Measurements from ENCODE around the gene AP3B1. TPM values are rescaled to one million over a fixed set of nuclear protein-coding genes. Genes with fewer than 3 reads are reported as not detected.

AP3B1 gene
- total and polyA plus RNA-seq, 2 donors (not counting 3 experiments of a cell fraction or from before 2014, with no cell fraction given) = 31.6 to 46.7 TPM

GRCh38 chr5:78234804-78235203 is 59.7 kb downstream of the AP3B1 start:
- H3K4me3 ChIP-seq (replicated peaks in 1 of 3; ENCODE audit: insufficient read depth in 1 of 3, low read depth in 1 of 3, low read length in 3 of 3) = no peak overlapping the region
- dilution Hi-C loops (cut with MboI; ENCODE audit: extremely low pct_ligation_motif_present, low sequenced_read_pairs) = no loop called here
- DNase-seq (ENCODE audit: low read depth, low spot score) (no peak), FAIRE-seq (no peak)
- peaks cover 7% of the 10 kb centered on the region for H3K79me2 ChIP-seq (ENCODE audit: control insufficient read depth, insufficient read depth, low read length)
- no peaks in the 10 kb centered on the region for H3K9me3 ChIP-seq (replicated peaks; ENCODE audit: control insufficient read depth, insufficient read depth, low read length)
- no TSS peak for BruUV-seq (replicated peaks)
- POLR2A ChIA-PET = no interaction called here
- CTCF ChIA-PET = interaction anchor here (1.1 kb wide), 1 partner anchor 11 kb away, joined by 5 read pairs; no protein-coding TSS in a partner anchor
- H3K27ac ChIP-seq (ENCODE audit: insufficient read depth, low read depth, low read length) = no peak overlapping the region
- intact Hi-C loops (cut with micrococcal nuclease) = no loop called here
- H3K27me3 ChIP-seq (ENCODE audit: control insufficient read depth in 2 of 2, insufficient read depth in 2 of 2, low read length in 2 of 2) = no peaks in the 10 kb centered on the region
- H3K4me2 ChIP-seq (ENCODE audit: insufficient read depth, low read length) = no peak overlapping the region
- no peak overlapping the region for H3K9ac ChIP-seq (replicated peaks; ENCODE audit: extremely low read depth, insufficient read depth, low read length)
- no peaks in the 10 kb centered on the region for H3K36me3 ChIP-seq (ENCODE audit: control insufficient read depth in 2 of 2, extremely low read depth in 1 of 2, insufficient read depth in 2 of 2, low read length in 2 of 2)
- peaks cover 4% of the 10 kb centered on the region for H4K20me1 ChIP-seq (replicated peaks; ENCODE audit: control insufficient read depth, extremely low read depth, insufficient read depth, low read length)
- TF ChIP-seq JUN (IDR thresholded peaks at IDR 0.05; ENCODE audit: borderline replicate concordance, insufficient read depth, insufficient read length, low read depth) (no peak), POLR2A (IDR thresholded peaks at IDR 0.05; ENCODE audit: low read depth, low read length) (no peak), EZH2 (IDR thresholded peaks at IDR 0.05; ENCODE audit: borderline replicate concordance, low read depth, low read length, severe bottlenecking) (no peak), FOS (IDR thresholded peaks at IDR 0.05; ENCODE audit: borderline replicate concordance, insufficient read depth, low read length) (no peak), MYC (IDR thresholded peaks at IDR 0.05; ENCODE audit: low read depth, low read length) (no peak), GATA2 (IDR thresholded peaks at IDR 0.05; ENCODE audit: insufficient read depth, insufficient read length, low read depth, low read length) (no peak), POLR2AphosphoS5 (IDR thresholded peaks at IDR 0.05; ENCODE audit: insufficient read depth, low read depth, low read length) (no peak)
- TF ChIP-seq, protein P1, sequence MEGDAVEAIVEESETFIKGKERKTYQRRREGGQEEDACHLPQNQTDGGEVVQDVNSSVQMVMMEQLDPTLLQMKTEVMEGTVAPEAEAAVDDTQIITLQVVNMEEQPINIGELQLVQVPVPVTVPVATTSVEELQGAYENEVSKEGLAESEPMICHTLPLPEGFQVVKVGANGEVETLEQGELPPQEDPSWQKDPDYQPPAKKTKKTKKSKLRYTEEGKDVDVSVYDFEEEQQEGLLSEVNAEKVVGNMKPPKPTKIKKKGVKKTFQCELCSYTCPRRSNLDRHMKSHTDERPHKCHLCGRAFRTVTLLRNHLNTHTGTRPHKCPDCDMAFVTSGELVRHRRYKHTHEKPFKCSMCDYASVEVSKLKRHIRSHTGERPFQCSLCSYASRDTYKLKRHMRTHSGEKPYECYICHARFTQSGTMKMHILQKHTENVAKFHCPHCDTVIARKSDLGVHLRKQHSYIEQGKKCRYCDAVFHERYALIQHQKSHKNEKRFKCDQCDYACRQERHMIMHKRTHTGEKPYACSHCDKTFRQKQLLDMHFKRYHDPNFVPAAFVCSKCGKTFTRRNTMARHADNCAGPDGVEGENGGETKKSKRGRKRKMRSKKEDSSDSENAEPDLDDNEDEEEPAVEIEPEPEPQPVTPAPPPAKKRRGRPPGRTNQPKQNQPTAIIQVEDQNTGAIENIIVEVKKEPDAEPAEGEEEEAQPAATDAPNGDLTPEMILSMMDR (IDR thresholded peaks at IDR 0.05; ENCODE audit: extremely low read depth in 1 of 2, insufficient read depth in 1 of 2, low read depth in 1 of 2, low read length in 2 of 2) = no peak
- TF ChIP-seq, protein P2, sequence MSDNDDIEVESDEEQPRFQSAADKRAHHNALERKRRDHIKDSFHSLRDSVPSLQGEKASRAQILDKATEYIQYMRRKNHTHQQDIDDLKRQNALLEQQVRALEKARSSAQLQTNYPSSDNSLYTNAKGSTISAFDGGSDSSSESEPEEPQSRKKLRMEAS (IDR thresholded peaks at IDR 0.05; ENCODE audit: insufficient read depth, insufficient read length) = no peak
- no peak overlapping the region for H2AFZ ChIP-seq (ENCODE audit: low read depth, low read length)
- no peaks in the 10 kb centered on the region for H3K4me1 ChIP-seq (ENCODE audit: control insufficient read depth, extremely low read depth, insufficient read depth, low read length)
- no peaks in the 10 kb centered on the region for H3K9me1 ChIP-seq (replicated peaks; ENCODE audit: control insufficient read depth, extremely low read depth, insufficient read depth, low read length)

All from endothelial cell of umbilical vein (primary cell).